Ramos (cell line): Measurements from ENCODE around the gene RPL13A.
"Not testable (repeated sequence)": the region's sequence is repeated elsewhere in the genome, so short reads cannot be mapped to it uniquely, and the experiment has no call there.

ENCODE experiments used
- in situ Hi-C: fragments of 300-500 bp; cut with MboI; formaldehyde crosslinking; loops from one replicate; pipeline ENCODE4 v1.14.3; 2022; ENCODE audit warnings: low sequenced_read_pairs; ENCODE audit not compliant: unreplicated experiment

RPL13A gene

GRCh38 chr19:49453757-49454240 lies 33.6 kb upstream of the RPL13A start:
- in situ Hi-C loops = no loop called here

GRCh38 chr19:49455773-49456172 lies 31.6 kb upstream of the RPL13A start:
- in situ Hi-C loops = no loop called here

- in situ Hi-C loops = no loop called here
Observed at GRCh38 chr19:49456326-49456725, 31.1 kb upstream of the RPL13A start.

- in situ Hi-C loops = no loop called here
Observed at GRCh38 chr19:49458567-49458903, 28.9 kb upstream of the RPL13A start.

- in situ Hi-C loops = no loop called here
Observed at GRCh38 chr19:49459388-49459787, 28.0 kb upstream of the RPL13A start.

GRCh38 chr19:49461130-49461529 lies 26.3 kb upstream of the RPL13A start:
- in situ Hi-C loops = not testable (repeated sequence)

- in situ Hi-C loops = no loop called here
Observed at GRCh38 chr19:49461656-49462055, 25.8 kb upstream of the RPL13A start.

GRCh38 chr19:49462492-49462891 lies 24.9 kb upstream of the RPL13A start:
- in situ Hi-C loops = no loop called here

GRCh38 chr19:49463960-49464740 lies 23.3 kb upstream of the RPL13A start:
- in situ Hi-C loops = no loop called here

GRCh38 chr19:49465371-49465770 lies 22.0 kb upstream of the RPL13A start:
- in situ Hi-C loops = no loop called here

- in situ Hi-C loops = no loop called here
Observed at GRCh38 chr19:49468199-49468598, 19.2 kb upstream of the RPL13A start.

GRCh38 chr19:49468746-49469447 lies 18.5 kb upstream of the RPL13A start:
- in situ Hi-C loops = no loop called here

- in situ Hi-C loops = no loop called here
Observed at GRCh38 chr19:49469828-49470614, 17.4 kb upstream of the RPL13A start.

GRCh38 chr19:49470615-49470978 lies 16.8 kb upstream of the RPL13A start:
- in situ Hi-C loops = no loop called here

GRCh38 chr19:49472936-49473335 lies 14.5 kb upstream of the RPL13A start:
- in situ Hi-C loops = no loop called here

GRCh38 chr19:49473501-49473867 lies 13.9 kb upstream of the RPL13A start:
- in situ Hi-C loops = not testable (repeated sequence)

- in situ Hi-C loops = no loop called here
Observed at GRCh38 chr19:49473868-49474541, 13.4 kb upstream of the RPL13A start, which contains the start of gene FLT3LG. Gene FLT3LG, plus strand, starts transcription at chr19:49474215. Its CDS starts 425 bp downstream, at chr19:49474640.

GRCh38 chr19:49474542-49474924 lies 12.9 kb upstream of the RPL13A start:
- in situ Hi-C loops = no loop called here

GRCh38 chr19:49475191-49475917 lies 12.1 kb upstream of the RPL13A start:
- in situ Hi-C loops = no loop called here
